ENCODE data around the gene AFG1L. TPM values are rescaled to one million over a fixed set of nuclear protein-coding genes. Genes with fewer than 3 reads are reported as not detected.

Gene AFG1L
- total RNA-seq, 2 donors from 2014 or later, result 10.5 to 11.1 TPM

GRCh38 chr6:108277831-108278230 lies 17.0 kb upstream of the AFG1L start:
- H3K9ac ChIP-seq (ENCODE audit: extremely low read depth, low read length, poor library complexity, severe bottlenecking), result no peak overlapping the region
- 92 to 100% methylated on average over 2 to 4 of the region's 4 CpGs for WGBS, 2 experiments (ENCODE audit: insufficient coverage in 1 of 2, insufficient read length in 1 of 2)
- DNase-seq, result no peak
- H3K9me3 ChIP-seq (ENCODE audit: control insufficient read depth, low read length), result no peaks in the 10 kb centered on the region
- H3K27me3 ChIP-seq (ENCODE audit: control insufficient read depth, insufficient read depth, low read length, poor library complexity, severe bottlenecking), result no peaks in the 10 kb centered on the region
- no peak for TF ChIP-seq CTCF (conservative IDR thresholded peaks at IDR 0.05)
- peaks cover 6% of the 10 kb centered on the region for H3K4me1 ChIP-seq (ENCODE audit: control insufficient read depth, insufficient read depth, low read length)
- no peaks in the 10 kb centered on the region for H3K27me3 Mint-ChIP-seq (ENCODE audit: insufficient read depth)
- no peak overlapping the region for H3K27ac Mint-ChIP-seq
- no peak overlapping the region for H3K4me3 ChIP-seq (ENCODE audit: low read length)
- H3K36me3 Mint-ChIP-seq (ENCODE audit: low read depth), result no peaks in the 10 kb centered on the region
- no peak overlapping the region for H3K27ac ChIP-seq (ENCODE audit: low read depth, low read length)
- H3K4me1 Mint-ChIP-seq, result peaks cover 19% of the 10 kb centered on the region
- H3K4me3 Mint-ChIP-seq, result no peak overlapping the region
- H3K36me3 ChIP-seq (ENCODE audit: control insufficient read depth, insufficient read depth, low read length), result no peaks in the 10 kb centered on the region
- no peaks in the 10 kb centered on the region for H3K9me3 Mint-ChIP-seq

- Histone ChIP-seq H3K27me3 (ENCODE audit: control insufficient read depth, insufficient read depth, low read length, poor library complexity, severe bottlenecking) (no peaks in the 10 kb centered on the region), H3K9ac (ENCODE audit: extremely low read depth, low read length, poor library complexity, severe bottlenecking) (no peak overlapping the region), H3K36me3 (ENCODE audit: control insufficient read depth, insufficient read depth, low read length) (no peaks in the 10 kb centered on the region), H3K4me3 (ENCODE audit: low read length) (no peak overlapping the region), H3K27ac (ENCODE audit: low read depth, low read length) (no peak overlapping the region), H3K9me3 (ENCODE audit: control insufficient read depth, low read length) (no peaks in the 10 kb centered on the region), H3K4me1 (ENCODE audit: control insufficient read depth, insufficient read depth, low read length) (no peaks in the 10 kb centered on the region)
- TF ChIP-seq CTCF (conservative IDR thresholded peaks at IDR 0.05), result no peak
- no peak for DNase-seq
- Mint-ChIP-seq H3K9me3 (no peaks in the 10 kb centered on the region), H3K27me3 (ENCODE audit: insufficient read depth) (peaks cover 1% of the 10 kb centered on the region), H3K4me3 (no peak overlapping the region), H3K36me3 (ENCODE audit: low read depth) (no peaks in the 10 kb centered on the region), H3K4me1 (peaks cover 2% of the 10 kb centered on the region), H3K27ac (no peak overlapping the region)
Measured at GRCh38 chr6:108285381-108285780, 9.5 kb upstream of the AFG1L start.

DNA sequence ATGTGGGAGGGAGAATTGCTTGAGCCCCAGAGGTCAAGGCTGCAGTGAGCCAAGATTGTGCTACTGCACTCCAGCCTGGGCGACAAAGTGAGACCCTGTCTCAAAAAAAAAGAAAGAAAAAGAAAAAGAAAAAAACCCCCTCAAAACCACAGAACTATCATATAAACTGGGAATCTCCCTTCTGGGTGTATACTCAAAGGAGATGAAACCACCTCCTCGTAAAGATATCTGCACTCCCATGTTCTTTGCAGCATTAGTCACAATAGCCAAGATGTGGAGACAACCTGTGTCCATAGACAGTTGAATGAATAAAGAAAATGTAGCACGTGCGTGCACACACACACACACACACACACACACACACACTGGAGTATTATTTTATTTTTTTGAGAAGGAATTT lies 8.5 kb upstream of the AFG1L start:
- DNase-seq, result no peak
- Histone ChIP-seq H3K9ac (ENCODE audit: extremely low read depth, low read length, poor library complexity, severe bottlenecking) (no peak overlapping the region), H3K27me3 (ENCODE audit: control insufficient read depth, insufficient read depth, low read length, poor library complexity, severe bottlenecking) (no peaks in the 10 kb centered on the region), H3K4me3 (ENCODE audit: low read length) (no peak overlapping the region), H3K27ac (ENCODE audit: low read depth, low read length) (no peak overlapping the region), H3K9me3 (ENCODE audit: control insufficient read depth, low read length) (no peaks in the 10 kb centered on the region), H3K4me1 (ENCODE audit: control insufficient read depth, insufficient read depth, low read length) (no peaks in the 10 kb centered on the region), H3K36me3 (ENCODE audit: control insufficient read depth, insufficient read depth, low read length) (no peaks in the 10 kb centered on the region)
- no peak for TF ChIP-seq CTCF (conservative IDR thresholded peaks at IDR 0.05)
- no peaks in the 10 kb centered on the region for H3K9me3 Mint-ChIP-seq
- peaks cover 1% of the 10 kb centered on the region for H3K27me3 Mint-ChIP-seq (ENCODE audit: insufficient read depth)
- WGBS, 2 experiments (ENCODE audit: insufficient coverage in 1 of 2, insufficient read length in 1 of 2), result 97 to 100% methylated on average over 1 to 2 of the region's 4 CpGs
- H3K36me3 Mint-ChIP-seq (ENCODE audit: low read depth), result no peaks in the 10 kb centered on the region
- no peak overlapping the region for H3K4me3 Mint-ChIP-seq
- no peaks in the 10 kb centered on the region for H3K4me1 Mint-ChIP-seq
- H3K27ac Mint-ChIP-seq, result no peak overlapping the region

Measured in endodermal cell (in vitro differentiated cells).